ENCODE data around the gene CXCR6.

CXCR6 gene

GRCh38 chr3:45968149-45968548 lies 24.9 kb downstream of the CXCR6 start:
- DNase-seq (ENCODE audit: low read depth, low spot score) = no peak

DNA sequence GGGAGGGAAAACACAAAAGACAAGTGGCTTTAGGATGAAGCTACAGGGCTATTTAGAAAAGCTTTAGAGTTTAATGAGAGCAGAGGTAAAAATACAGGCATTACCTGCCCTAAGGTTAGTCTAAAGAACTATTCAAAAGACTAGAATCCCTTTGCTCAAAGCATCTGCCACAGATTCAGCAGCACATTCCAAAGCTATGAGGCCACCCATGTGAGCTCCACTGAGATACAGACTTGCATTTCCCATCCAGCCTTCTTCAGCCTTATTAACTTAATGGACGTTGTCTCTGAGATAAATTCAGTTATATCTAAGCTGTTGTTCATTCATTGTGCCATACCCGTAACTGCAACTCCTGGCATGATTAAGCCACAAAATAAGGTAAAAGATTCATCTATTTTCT lies 25.4 kb downstream of the CXCR6 start:
- DNase-seq (ENCODE audit: low read depth, low spot score) = no peak

DNA sequence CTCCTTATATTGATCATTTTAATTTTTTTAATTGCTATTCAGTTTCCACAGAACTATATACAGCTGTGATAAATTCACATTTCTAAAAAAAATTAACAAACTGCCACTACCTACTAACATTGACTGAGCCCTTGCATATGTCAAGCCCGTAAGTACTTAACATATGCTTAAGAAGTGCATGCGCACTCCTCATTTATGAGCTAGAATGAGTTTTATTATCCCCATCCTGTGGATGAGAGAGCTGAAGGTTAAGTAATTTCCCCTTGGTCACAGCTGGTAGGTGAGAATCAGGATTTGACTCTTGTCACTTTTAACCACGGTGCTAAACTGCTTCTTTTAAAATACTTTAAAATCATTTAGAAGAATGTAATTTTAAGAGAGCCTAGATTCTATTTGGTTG lies 25.9 kb downstream of the CXCR6 start:
- no peak for DNase-seq (ENCODE audit: low read depth, low spot score)

DNA sequence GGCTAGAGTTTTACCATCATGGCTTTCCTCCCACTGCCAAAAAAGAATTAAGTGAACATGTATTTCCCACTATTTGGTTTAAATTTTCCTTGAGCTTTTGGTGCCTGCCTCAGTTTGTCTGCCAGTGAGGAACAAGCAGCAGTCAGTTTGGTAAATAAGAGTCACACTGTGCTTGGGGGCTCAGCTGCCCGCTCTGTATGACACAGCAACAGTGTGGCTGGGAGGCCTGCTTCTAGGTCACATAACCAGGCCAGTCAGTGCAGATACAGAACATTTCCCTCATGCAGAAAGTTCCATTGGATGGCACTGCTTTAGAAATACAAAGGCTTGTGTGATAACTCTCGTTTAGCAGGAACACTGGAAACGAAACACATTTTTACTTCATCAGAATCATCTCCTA lies 26.7 kb downstream of the CXCR6 start:
- DNase-seq (ENCODE audit: low read depth, low spot score) = no peak

GRCh38 chr3:45972534-45973402 lies 29.5 kb downstream of the CXCR6 start:
- peak; percentile 45 for DNase-seq (ENCODE audit: low read depth, low spot score)

- DNase-seq (ENCODE audit: low read depth, low spot score) = no peak
These were observed 31.4 kb downstream of the CXCR6 start for GRCh38 chr3:45974686-45975085.

GRCh38 chr3:45975686-45976085 lies 32.4 kb downstream of the CXCR6 start:
- no peak for DNase-seq (ENCODE audit: low read depth, low spot score)

GRCh38 chr3:45976191-45977091 lies 33.2 kb downstream of the CXCR6 start:
- no peak for DNase-seq (ENCODE audit: low read depth, low spot score)

GRCh38 chr3:45978006-45978761 lies 34.9 kb downstream of the CXCR6 start:
- no peak for DNase-seq (ENCODE audit: low read depth, low spot score)

- DNase-seq (ENCODE audit: low read depth, low spot score) = no peak
These were observed 36.1 kb downstream of the CXCR6 start for GRCh38 chr3:45979378-45979777.

GRCh38 chr3:45980229-45980813 lies 37.1 kb downstream of the CXCR6 start:
- no peak for DNase-seq (ENCODE audit: low read depth, low spot score)

GRCh38 chr3:45980819-45981218 lies 37.6 kb downstream of the CXCR6 start:
- no peak for DNase-seq (ENCODE audit: low read depth, low spot score)

GRCh38 chr3:45981346-45982074 lies 38.2 kb downstream of the CXCR6 start:
- DNase-seq (ENCODE audit: low read depth, low spot score) = no peak

- DNase-seq (ENCODE audit: low read depth, low spot score) = no peak
These were observed 40.5 kb downstream of the CXCR6 start for GRCh38 chr3:45983770-45984169.

DNA sequence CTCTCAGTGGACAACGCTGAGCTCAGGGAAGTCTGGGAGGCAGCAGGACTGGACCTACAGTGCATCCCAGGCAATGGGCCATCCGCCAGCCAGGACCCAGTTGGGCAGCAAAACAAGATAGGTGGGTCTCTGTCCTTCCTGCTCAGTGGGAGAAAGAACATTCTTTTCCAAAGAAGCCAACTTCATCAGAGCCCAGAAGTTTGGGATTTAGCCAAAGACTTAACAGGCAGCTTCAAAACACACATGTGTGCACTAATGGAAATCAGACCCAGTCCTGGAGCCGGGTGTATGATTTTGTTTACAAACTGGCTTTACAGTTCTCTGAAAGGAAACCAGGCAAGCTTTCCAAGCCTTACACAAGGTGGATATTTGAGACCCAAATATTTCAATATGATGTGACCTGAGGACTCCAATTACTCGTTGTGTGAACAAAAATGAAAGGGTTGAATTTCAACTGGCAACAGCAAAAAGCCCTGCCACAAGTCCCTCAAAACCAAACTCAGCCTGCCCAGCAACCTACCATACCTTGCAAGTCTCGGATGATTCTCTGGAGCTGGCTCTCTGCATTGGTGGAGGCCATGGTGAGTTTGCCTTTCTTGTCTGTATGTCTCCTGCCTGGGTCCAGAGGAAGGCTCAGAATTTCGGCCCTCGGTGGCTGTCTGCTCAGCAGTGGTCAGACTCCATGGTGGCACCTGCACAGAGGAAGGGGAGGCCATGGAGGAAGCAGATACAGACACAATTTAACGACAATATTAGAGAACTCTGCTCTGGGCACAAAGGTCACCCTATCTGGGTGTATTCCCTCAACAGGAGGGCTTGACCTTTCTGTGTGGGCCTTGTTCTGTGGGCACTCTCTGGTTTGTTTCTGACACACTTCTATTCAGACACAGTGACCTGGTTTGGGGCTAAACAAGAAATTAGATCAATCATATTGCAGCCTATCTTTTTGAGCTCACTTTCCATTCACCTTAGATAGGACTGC lies 41.4 kb downstream of the CXCR6 start:
- DNase-seq (ENCODE audit: low read depth, low spot score) = no peak

DNA sequence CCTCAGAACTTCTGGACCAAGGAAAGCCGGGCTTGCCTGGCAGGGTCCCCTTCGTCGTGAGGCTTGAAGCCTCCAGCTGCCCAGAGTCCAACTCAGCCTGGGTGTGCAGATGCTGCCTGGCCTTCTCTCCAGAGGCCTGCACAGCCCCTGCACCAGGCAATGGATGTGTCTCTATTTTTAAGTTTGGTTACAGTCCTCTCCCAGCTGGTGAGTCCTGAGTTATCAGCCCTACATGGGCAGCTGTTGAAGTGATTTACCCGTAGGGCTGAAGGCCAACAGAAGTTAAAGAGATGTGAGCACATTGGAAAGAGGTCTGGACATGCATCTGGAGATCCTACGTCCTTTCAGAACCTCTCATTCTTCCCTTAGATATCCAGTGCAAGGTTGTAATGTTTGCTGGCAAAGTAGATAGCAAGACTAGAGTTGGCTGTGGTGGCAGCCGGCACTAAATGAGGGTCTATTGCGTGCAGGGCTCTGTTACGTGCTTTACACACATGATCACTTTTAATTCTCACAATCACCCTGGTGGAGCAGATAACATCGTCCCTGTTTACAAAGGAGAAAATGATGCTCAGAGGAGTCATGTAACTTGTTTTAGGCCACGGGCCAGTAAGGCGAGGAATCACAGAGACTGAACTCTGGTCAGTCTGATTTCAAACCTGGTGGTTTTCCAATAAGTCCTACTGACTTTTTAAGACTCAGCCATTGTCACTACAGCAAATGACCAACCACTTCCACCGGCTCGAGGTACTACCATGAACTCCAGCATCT lies 42.5 kb downstream of the CXCR6 start:
- no peak for DNase-seq (ENCODE audit: low read depth, low spot score)

DNA sequence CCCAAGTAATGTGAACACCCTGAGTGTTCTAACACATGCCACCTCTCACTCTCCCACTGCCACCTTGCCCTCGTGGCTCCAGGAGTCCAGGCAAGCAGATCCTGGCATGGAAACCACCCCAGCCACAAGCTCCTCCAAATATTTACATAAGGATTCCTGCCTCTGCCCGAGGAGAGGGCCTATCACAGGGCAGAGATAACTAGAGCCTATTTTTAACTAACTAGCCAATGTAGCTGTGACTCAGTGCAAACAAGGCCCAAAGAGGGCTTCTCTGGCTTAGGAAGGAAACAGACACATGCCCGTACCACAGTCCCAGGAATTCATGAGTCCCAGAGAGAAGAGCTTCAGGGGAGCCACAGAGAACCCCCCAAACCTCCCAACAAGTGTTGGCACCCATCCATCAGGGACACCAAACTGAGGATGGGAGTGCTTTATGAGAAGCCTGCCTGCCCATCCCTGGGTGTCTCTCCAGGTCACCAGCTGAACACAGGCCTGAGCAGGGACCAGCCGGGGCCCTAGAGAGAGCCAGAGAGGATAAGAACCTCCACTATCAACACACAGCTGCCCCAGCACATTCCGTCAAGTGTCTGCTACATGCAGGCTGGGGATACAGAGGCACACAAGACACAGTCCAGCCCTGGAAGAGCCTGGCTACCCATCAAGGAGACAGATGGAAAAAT lies 43.2 kb downstream of the CXCR6 start:
- DNase-seq (ENCODE audit: low read depth, low spot score) = no peak

All from brain pericyte (primary cell).